Nephron progenitor cell (in vitro differentiated cells): ENCODE results near the gene FATE1.

ENCODE experiments used
- DNase-seq: peaks from one replicate; pipeline ENCODE4 v3.0.0; 2021
- H3K27ac Mint-ChIP-seq: 2 replicates; pipeline ENCODE4 v1.8.0; 2021; ENCODE audit warnings: mild to moderate bottlenecking, moderate library complexity, mixed read lengths
- H3K27me3 Mint-ChIP-seq: 2 replicates; pipeline ENCODE4 v1.8.0; 2021; ENCODE audit warnings: mild to moderate bottlenecking, low read depth, mixed read lengths; ENCODE audit not compliant: poor library complexity
- H3K36me3 Mint-ChIP-seq: 2 replicates; pipeline ENCODE4 v1.8.0; 2021; ENCODE audit warnings: low read depth, mixed read lengths
- H3K4me1 Mint-ChIP-seq: 2 replicates; pipeline ENCODE4 v1.8.0; 2021; ENCODE audit warnings: mixed read lengths
- H3K4me3 Mint-ChIP-seq: 2 replicates; pipeline ENCODE4 v1.8.0; 2021; ENCODE audit warnings: mild to moderate bottlenecking, moderate library complexity, mixed read lengths
- H3K9me3 Mint-ChIP-seq: 2 replicates; pipeline ENCODE4 v1.8.0; 2021; ENCODE audit warnings: mild to moderate bottlenecking, moderate library complexity, mixed read lengths
- TF ChIP-seq, protein P1 (sequence below): fragments of 200-600 bp; sonication (generic); IDR thresholded peaks from 2 replicates; pipeline ENCODE4 v1.5.0; 2021; ENCODE audit warnings: antibody characterized with exemption

FATE1 gene

DNA sequence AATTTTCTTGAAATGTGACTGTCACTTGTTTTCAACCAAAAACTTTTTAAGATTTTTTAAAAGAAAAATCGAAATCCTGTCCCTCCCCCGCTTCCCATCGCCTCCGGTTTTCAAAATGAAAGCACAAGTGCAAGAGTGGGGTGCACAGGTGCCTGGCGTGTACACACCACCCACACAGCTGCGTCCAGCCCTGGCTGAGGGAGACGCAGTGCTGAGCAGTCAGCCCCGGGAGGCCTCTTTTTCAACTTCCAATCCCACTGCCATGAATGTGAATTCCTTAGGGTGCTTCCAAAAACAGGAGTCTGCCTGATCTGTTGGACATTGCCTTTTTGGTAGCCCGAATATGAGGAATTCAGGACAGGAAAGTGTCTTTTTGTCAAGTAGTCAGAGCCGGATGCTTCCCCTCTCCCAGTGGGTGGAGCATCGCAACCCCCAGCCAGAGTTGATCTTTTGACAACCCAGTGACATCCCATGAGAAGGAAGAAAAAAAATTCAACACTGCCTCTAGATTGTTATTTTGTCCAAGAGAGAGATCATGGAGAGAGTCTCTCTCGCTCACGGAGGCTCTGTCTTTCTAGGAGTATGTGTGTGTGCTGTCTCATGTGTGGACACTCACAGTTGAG is 11.7 kb upstream of the FATE1 start:
- Mint-ChIP-seq H3K27ac (no peak overlapping the region), H3K9me3 (peaks cover 48% of the 10 kb centered on the region), H3K36me3 (no peaks in the 10 kb centered on the region), H3K4me1 (peaks cover 5% of the 10 kb centered on the region), H3K27me3 (peaks cover 8% of the 10 kb centered on the region), H3K4me3 (no peak overlapping the region)
- no peak for DNase-seq
- TF ChIP-seq, protein P1, sequence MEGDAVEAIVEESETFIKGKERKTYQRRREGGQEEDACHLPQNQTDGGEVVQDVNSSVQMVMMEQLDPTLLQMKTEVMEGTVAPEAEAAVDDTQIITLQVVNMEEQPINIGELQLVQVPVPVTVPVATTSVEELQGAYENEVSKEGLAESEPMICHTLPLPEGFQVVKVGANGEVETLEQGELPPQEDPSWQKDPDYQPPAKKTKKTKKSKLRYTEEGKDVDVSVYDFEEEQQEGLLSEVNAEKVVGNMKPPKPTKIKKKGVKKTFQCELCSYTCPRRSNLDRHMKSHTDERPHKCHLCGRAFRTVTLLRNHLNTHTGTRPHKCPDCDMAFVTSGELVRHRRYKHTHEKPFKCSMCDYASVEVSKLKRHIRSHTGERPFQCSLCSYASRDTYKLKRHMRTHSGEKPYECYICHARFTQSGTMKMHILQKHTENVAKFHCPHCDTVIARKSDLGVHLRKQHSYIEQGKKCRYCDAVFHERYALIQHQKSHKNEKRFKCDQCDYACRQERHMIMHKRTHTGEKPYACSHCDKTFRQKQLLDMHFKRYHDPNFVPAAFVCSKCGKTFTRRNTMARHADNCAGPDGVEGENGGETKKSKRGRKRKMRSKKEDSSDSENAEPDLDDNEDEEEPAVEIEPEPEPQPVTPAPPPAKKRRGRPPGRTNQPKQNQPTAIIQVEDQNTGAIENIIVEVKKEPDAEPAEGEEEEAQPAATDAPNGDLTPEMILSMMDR: no peak

GRCh38 chrX:151708821-151709220 is 7.0 kb upstream of the FATE1 start:
- peaks cover 27% of the 10 kb centered on the region for H3K9me3 Mint-ChIP-seq
- H3K36me3 Mint-ChIP-seq: no peaks in the 10 kb centered on the region
- H3K4me1 Mint-ChIP-seq: peaks cover 11% of the 10 kb centered on the region
- TF ChIP-seq, protein P1: no peak
- H3K27me3 Mint-ChIP-seq: peaks cover 7% of the 10 kb centered on the region
- DNase-seq: no peak
- no peak overlapping the region for H3K27ac Mint-ChIP-seq
- H3K4me3 Mint-ChIP-seq: no peak overlapping the region

DNA sequence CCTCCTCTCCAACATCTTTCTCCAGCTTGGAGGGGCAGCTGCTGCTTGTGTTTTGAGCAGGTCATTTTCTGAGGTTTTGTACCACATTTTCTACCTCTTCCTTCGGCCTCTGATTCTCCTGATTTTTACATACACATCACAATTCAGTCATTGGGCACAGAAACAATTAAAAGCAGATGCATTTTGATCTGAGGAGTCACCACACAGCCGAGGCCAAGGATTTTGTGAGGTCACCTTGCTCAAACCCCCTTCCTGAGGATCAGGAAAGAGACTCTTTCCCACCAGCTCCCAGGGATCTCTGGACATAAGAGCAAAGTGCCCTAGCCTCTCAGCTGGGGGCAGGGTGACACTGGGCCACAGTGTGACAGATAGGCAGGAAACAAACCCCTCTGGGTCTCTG is 5.4 kb upstream of the FATE1 start:
- Mint-ChIP-seq H3K4me1 (peaks cover 11% of the 10 kb centered on the region), H3K36me3 (no peaks in the 10 kb centered on the region), H3K4me3 (no peak overlapping the region), H3K9me3 (peaks cover 15% of the 10 kb centered on the region), H3K27ac (no peak overlapping the region), H3K27me3 (peaks cover 7% of the 10 kb centered on the region)
- DNase-seq: no peak
- TF ChIP-seq, protein P1: no peak

DNA sequence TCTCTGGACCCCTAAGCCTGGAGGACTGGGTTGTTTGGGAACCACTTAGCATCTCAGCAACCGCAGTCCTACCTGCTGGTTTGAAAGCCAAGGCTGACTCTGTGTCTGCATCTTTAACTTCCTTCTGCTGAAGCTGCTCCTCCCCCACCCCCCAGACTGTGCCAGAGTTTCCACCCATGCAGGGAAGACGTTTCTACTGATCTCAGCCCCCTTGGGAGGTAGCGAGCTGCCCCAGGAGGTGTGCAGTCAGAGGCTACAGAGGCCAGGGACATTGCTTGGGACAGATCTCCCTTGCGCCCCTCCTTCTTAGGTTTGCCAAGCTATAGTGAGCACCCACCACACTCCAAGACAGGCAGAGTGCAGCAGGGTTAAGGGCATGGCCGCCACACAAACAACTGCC is 4.7 kb upstream of the FATE1 start:
- no peak overlapping the region for H3K27ac Mint-ChIP-seq
- no peak overlapping the region for H3K4me3 Mint-ChIP-seq
- H3K36me3 Mint-ChIP-seq: no peaks in the 10 kb centered on the region
- peaks cover 7% of the 10 kb centered on the region for H3K27me3 Mint-ChIP-seq
- H3K4me1 Mint-ChIP-seq: peaks cover 11% of the 10 kb centered on the region
- DNase-seq: no peak
- peaks cover 14% of the 10 kb centered on the region for H3K9me3 Mint-ChIP-seq
- TF ChIP-seq, protein P1: no peak

DNA sequence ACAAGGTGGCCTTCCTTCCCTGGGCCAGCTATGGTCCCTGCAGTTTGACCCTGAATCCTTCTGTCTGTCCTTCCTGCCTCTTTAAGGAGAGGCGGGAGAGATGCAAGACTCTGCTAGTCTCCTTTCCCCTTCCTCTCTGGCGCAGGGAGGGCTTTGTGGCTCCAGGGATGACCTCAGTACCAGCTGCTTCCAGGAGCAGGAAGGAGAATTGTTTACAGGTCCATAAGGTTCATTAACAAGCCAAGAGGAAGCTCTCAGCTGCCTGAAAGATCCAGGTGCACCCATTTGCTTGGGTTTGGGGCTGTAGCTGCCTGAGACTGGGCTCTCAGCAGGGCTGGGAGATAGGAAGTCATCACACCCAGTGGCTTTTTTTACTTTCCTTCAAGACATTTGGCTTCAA is 4.0 kb upstream of the FATE1 start:
- DNase-seq: no peak
- Mint-ChIP-seq H3K36me3 (no peaks in the 10 kb centered on the region), H3K27ac (no peak overlapping the region), H3K27me3 (peaks cover 6% of the 10 kb centered on the region), H3K9me3 (peaks cover 18% of the 10 kb centered on the region), H3K4me3 (no peak overlapping the region), H3K4me1 (peaks cover 11% of the 10 kb centered on the region)
- TF ChIP-seq, protein P1: no peak

DNA sequence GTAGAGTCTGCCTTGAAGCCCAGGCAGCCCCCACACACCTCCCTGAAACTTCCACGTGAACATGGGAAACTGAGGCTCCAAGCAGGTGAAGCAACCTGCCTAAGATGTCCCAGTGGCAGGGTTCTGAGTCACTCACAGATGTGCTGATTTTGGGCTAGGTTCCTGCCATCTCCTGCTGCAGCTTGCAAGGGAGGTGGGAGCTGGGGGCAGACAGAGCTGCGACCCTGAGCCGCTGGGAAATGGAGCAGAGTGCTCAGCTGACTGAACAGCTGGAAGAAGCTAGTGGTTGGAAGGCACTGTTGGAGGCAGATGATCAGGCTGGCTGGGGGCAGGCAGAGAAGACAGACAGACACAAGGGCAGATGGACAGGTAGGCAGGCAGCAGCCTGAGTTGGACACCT is 3.6 kb upstream of the FATE1 start:
- TF ChIP-seq, protein P1: no peak
- Mint-ChIP-seq H3K27ac (no peak overlapping the region), H3K9me3 (peaks cover 18% of the 10 kb centered on the region), H3K4me1 (peaks cover 11% of the 10 kb centered on the region), H3K27me3 (peaks cover 2% of the 10 kb centered on the region), H3K36me3 (no peaks in the 10 kb centered on the region), H3K4me3 (no peak overlapping the region)
- no peak for DNase-seq
